Ovary (tissue), 3 donors: ENCODE measurements around the gene MORC3.

Experiments
- CTCF ChIP-seq, 3 donors: fragments of 450-650 bp in 2 of 3; fragments of 200-600 bp in 1 of 3; IDR thresholded peaks; one replicate each; pipeline versions ENCODE4 v1.5.1 to v1.8.0; 2016 to 2022; ENCODE audit warnings: antibody characterized with exemption in 3 of 3, mild to moderate bottlenecking in 1 of 3
- POLR2A ChIP-seq: fragments of 450-650 bp; IDR thresholded peaks from one replicate; pipeline ENCODE4 v1.6.1; 2017; ENCODE audit warnings: antibody characterized with exemption, mild to moderate bottlenecking, moderate library complexity
- donor health status: DM: no; HTN: no; CAD: no.

- no peak for TF ChIP-seq CTCF (IDR thresholded peaks at IDR 0.05)
- TF ChIP-seq POLR2A: no peak
These were observed 19.0 kb downstream of the MORC3 start for GRCh38 chr21:36338975-36339374.
